Measurements from ENCODE around the gene ANGPTL1.
"Not testable (repeated sequence)": the region's sequence is repeated elsewhere in the genome, so short reads cannot be mapped to it uniquely, and the experiment has no call there.

The ANGPTL1 gene

DNA sequence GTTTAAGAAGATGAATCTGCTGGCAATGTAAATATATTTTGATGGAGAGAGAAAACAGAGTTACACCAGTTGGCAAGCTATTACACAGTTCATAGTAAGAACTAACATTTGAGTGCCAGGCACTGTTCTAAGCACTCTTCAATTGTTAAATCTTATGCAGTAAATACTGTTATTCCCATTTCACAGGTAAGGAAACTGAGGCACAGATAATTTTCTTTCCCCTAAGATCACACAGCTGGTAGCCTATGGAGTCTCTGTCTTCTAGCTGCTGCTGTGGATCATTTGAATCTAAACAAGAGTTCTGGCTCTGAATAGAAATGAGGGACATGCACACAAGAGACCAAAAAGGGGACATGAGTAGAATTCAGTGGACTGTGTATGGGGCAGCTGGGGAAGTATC, 8.0 kb downstream of the ANGPTL1 start:
- DNase-seq, result no peak

DNA sequence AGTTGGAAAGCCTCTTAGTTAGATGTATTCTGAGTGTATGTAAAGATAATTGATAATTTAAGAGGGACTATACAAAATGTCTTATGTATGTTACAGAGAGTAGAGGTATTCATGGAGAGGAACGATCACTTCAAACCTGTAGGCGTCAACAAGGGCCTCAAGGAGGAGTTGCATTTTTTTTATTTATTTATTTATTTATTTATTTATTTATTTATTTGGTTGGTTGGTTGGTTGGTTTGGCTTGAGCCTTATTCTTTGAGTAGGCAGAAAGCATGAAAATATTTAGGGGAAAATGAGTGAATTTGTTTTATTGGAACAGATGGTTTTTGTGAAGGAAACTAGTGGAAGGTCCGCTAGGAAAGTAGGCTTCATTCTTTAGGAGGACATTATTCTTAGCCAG, 8.5 kb downstream of the ANGPTL1 start:
- no peak for DNase-seq

DNA sequence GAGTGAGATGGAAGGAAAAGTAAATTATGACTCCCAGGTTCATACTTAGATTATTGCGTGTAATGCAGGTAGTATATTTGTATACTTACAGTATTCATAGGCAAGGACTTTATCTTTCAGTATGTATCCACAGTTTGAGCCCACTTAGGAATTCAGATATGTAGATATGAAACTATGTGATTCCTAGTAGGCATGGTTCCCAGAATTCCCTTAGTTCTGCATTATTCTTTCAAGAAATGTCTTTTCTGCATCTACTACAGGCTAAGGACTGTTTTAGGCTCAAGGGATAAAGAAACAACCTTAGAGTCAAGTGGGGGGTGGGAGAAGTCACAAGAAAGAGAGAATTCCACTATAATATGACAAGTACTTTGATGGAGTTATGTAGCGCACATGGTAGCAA, 13.8 kb downstream of the ANGPTL1 start:
- DNase-seq, result no peak

- no peak for DNase-seq
Measured at GRCh38 chr1:178849918-178850317, 21.0 kb downstream of the ANGPTL1 start.

DNA sequence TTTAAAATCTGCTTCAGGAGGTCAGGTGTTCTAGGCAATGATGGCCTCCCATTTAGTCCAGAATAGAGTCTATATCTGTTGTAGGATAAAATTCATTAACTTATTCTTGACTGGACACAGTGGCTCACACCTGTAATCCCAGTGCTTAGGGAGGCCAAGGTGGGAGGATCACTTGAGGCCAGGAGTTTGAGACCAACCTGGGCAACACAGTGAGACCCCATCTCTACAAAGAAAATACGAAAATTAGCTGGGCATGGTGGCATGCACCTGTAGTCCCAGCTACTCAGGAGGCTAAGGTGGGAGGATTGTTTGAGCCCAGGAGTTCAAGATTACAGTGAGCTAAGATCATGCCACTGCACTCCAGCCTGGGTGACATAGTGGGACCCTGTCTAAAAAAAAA, 23.0 kb downstream of the ANGPTL1 start:
- not testable (repeated sequence) for DNase-seq

DNA sequence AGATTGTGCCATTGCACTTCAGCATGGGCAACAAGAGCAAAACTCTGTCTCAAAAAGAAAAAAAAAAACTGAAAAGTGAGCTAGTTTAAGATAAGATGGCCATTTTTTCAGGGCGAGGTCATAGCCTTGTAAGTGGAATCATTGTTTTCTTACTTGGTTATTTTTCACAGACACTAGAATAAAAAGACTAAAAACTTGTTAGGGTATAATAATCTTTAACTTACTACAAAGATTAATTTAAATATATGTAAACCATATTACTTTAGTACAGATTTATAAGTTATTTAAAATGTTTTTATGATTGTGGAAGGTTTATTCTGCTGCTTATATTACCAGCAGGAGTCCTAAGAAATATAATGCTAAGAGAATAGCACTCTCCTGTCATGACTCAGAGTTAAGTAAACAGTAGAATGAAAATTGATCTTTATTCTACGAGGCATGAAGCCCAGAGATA, 23.5 kb downstream of the ANGPTL1 start:
- DNase-seq, result no peak

- no peak for DNase-seq
Measured at GRCh38 chr1:178846306-178846705, 24.6 kb downstream of the ANGPTL1 start.

GRCh38 chr1:178844436-178844835, 26.4 kb downstream of the ANGPTL1 start:
- no peak for DNase-seq

- DNase-seq, result no peak
Measured at GRCh38 chr1:178825167-178825566, 45.7 kb downstream of the ANGPTL1 start.

DNA sequence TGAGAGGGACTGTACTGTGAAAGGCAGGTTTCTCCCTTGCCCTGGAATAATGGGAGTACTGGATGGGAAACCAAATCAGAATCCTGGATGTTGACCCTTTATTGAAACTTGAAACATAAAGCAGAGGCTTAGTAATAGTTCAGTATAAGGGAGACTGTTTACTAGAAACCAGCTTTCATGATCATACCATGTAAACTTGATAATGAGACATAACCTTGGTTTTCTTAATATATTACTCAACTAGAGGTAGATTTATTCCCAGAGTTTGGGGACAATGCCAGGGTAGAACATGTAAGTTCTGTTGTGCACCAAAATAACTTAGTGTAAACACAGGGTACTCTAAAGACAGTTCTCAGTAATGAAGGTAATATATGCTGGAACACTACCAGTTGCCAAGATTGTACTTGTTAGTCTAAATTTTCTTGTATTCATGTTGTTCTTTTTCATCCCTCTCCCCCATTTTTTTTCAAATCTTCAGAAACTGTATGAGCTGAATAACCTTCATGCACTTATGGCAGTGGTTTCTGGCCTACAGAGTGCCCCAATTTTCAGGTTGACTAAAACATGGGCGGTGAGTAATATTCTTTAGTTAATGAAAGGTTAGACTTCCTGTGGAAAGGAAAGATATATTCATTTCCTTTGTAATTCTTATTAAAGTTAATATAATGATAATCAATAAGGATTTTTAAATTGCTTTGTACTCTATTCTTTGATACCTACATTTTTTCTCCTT, 49.6 kb downstream of the ANGPTL1 start:
- no peak for DNase-seq

- DNase-seq, result no peak
Measured at GRCh38 chr1:178819123-178819522, 51.8 kb downstream of the ANGPTL1 start.

DNA sequence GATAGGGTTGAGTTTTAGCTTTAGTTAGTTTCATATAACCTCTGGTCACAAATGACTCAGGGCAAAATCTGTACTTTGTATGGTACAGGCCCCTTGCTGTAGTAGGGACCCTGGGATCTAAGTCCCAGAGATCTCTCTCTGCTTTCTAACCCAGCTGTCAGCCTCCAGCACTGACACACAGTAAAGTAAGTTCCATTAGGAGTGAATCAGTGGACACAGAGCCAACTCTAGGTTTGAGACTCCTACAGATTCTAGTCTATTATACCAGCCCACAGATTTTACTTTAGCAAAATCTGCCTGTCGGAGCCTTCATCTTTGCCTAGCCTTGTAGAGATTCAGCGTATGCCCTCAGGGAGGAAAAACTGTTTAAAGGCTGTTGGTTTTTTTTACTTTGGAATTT, 52.5 kb downstream of the ANGPTL1 start:
- no peak for DNase-seq

- no peak for DNase-seq
Measured at GRCh38 chr1:178810585-178810984, 60.3 kb downstream of the ANGPTL1 start.

- DNase-seq, result no peak
Measured at GRCh38 chr1:178808529-178808928, 62.3 kb downstream of the ANGPTL1 start.

GRCh38 chr1:178806665-178807300, 64.1 kb downstream of the ANGPTL1 start:
- DNase-seq, result no peak

- no peak for DNase-seq
Measured at GRCh38 chr1:178802873-178803272, 68.0 kb downstream of the ANGPTL1 start.
